GM19193 (cell line): ENCODE measurements around the gene GP5.

ENCODE experiments used
- POLR2A ChIP-seq: IDR thresholded peaks from 4 replicates; pipeline ENCODE4 v1.6.1; 2011; ENCODE audit not compliant: insufficient read depth, insufficient read length; ENCODE audit errors: extremely low read depth

Gene GP5

GRCh38 chr3:194346621-194347020, 52.4 kb downstream of the GP5 start:
- no peak for TF ChIP-seq POLR2A

- TF ChIP-seq POLR2A: no peak
Measured at GRCh38 chr3:194346035-194346434, 53.0 kb downstream of the GP5 start.
